ENCODE data around the gene PRRC2A.

DNA sequence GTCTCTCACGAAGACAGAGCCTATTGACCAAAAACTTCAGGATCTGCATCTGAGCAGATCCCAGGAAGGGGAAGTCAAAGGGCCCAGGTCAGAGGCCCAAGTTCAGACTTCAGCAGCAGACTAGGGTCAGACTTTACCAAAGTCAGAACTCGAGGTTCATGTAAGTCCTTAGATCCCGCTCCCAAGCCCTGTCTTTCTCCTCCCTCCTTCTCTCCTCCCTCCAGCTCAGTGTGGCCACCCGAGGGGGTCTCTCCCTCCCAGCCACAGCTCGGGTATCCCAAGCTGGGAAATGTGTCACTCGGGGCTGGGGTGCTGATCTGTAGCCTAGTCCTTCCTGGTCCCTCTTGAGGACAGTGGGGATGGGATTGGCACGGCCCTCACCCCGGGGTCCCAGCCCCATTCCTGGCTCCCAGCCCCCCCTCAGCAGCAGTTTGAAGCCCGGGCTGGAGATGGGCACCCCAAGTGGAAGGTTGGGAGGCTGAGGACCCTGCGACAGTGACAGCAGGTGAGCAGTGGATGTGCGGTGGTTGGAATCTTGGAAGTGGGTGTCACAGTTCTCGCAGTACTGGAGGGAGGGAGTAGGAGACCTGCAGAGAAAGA lies 41.7 kb downstream of the PRRC2A start:
- no peak for TF ChIP-seq ESRRA (IDR thresholded peaks at IDR 0.05; ENCODE audit: borderline replicate concordance, low read length)
- no peak for TF ChIP-seq SMC3 (IDR thresholded peaks at IDR 0.05)
- no peak for TF ChIP-seq NFE2L2 (conservative IDR thresholded peaks at IDR 0.05; ENCODE audit: low read length)
- no peak for TF ChIP-seq POLR2A (IDR thresholded peaks at IDR 0.05; ENCODE audit: low read length)
- no peak for TF ChIP-seq JUNB (IDR thresholded peaks at IDR 0.05)
- TF ChIP-seq ZNF302 (CRISPR knock-in tag; IDR thresholded peaks at IDR 0.05), result no peak
